SK-N-MC (cell line): ENCODE measurements around the gene NTNG1.

Source experiments
- EZH2 ChIP-seq: fragments of 200-600 bp; sonication (generic); IDR thresholded peaks from one replicate; pipeline ENCODE4 v1.6.1; 2017; ENCODE audit warnings: antibody characterized with exemption
- POLR2AphosphoS5 ChIP-seq: IDR thresholded peaks from 2 replicates; pipeline ENCODE4 v1.6.1; 2012; ENCODE audit warnings: mild to moderate bottlenecking, low read depth, low read length, borderline replicate concordance

- TF ChIP-seq POLR2AphosphoS5 (no peak), EZH2 (no peak)
Observed at GRCh38 chr1:107454791-107455190, 314.0 kb downstream of the NTNG1 start.
